Sigmoid colon (tissue), 4 donors: ENCODE data around the gene MROH8.

ENCODE experiments used
- EP300 ChIP-seq, 4 donors: sonication (generic); formaldehyde crosslinking; IDR thresholded peaks; one replicate each; pipeline ENCODE4 v1.6.1; 2017; ENCODE audit warnings: antibody characterized with exemption in 4 of 4
- POLR2A ChIP-seq, 2 donors: fragments of 450-650 bp; IDR thresholded peaks; one replicate each; pipeline ENCODE4 v1.6.1; 2016; ENCODE audit warnings: antibody characterized with exemption in 2 of 2, mild to moderate bottlenecking in 2 of 2, moderate library complexity in 2 of 2
- POLR2AphosphoS5 ChIP-seq, 4 donors: sonication (generic); formaldehyde crosslinking; IDR thresholded peaks; one replicate each; pipeline ENCODE4 v1.6.1; 2017; ENCODE audit warnings: antibody characterized with exemption in 4 of 4
- TF ChIP-seq, protein P1 (sequence below), 4 experiments: fragments of 450-650 bp in 3 of 4; fragments of 200-600 bp in 1 of 4; IDR thresholded peaks; one replicate each; pipeline ENCODE4 v1.5.1; 2016 to 2019; ENCODE audit warnings: antibody characterized with exemption in 4 of 4, mild to moderate bottlenecking in 3 of 4, moderate library complexity in 2 of 4

DNA sequence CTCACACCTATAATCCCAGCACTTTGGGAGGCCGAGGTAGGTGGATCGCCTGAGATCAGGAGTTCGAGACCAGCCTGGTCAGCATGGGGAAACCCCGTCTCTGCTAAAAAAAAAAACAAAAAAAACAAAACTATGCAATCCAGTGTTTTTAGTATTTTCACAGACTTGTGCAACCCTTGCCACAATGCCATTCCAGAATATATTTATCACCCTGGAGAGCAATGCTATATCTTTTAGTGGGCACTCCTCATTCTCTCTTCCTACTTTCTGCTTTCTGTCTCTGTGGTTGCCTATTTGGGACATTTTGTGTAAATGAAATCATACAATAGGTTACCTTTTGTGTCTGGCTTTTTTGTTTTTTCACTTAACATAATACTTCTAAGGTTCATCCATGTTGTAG, 39.1 kb upstream of the MROH8 start:
- TF ChIP-seq, protein P1, sequence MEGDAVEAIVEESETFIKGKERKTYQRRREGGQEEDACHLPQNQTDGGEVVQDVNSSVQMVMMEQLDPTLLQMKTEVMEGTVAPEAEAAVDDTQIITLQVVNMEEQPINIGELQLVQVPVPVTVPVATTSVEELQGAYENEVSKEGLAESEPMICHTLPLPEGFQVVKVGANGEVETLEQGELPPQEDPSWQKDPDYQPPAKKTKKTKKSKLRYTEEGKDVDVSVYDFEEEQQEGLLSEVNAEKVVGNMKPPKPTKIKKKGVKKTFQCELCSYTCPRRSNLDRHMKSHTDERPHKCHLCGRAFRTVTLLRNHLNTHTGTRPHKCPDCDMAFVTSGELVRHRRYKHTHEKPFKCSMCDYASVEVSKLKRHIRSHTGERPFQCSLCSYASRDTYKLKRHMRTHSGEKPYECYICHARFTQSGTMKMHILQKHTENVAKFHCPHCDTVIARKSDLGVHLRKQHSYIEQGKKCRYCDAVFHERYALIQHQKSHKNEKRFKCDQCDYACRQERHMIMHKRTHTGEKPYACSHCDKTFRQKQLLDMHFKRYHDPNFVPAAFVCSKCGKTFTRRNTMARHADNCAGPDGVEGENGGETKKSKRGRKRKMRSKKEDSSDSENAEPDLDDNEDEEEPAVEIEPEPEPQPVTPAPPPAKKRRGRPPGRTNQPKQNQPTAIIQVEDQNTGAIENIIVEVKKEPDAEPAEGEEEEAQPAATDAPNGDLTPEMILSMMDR (IDR thresholded peaks at IDR 0.05), result no peak
- TF ChIP-seq POLR2A (IDR thresholded peaks at IDR 0.05), result no peak
- no peak for TF ChIP-seq POLR2AphosphoS5 (IDR thresholded peaks at IDR 0.05)
- no peak for TF ChIP-seq EP300 (IDR thresholded peaks at IDR 0.05)
